Vagina (tissue), 2 donors: Measurements from ENCODE around the gene ADAM15.

Source experiments
- POLR2AphosphoS5 ChIP-seq, 2 donors: sonication (generic); formaldehyde crosslinking; IDR thresholded peaks; one replicate each; pipeline ENCODE4 v1.9.0; 2017; ENCODE audit warnings: antibody characterized with exemption in 2 of 2, mild to moderate bottlenecking in 2 of 2, low read depth in 1 of 2; ENCODE audit not compliant: insufficient read depth in 1 of 2
- TF ChIP-seq, protein P1 (sequence below), 3 experiments: fragments of 450-650 bp in 2 of 3; fragments of 200-600 bp in 1 of 3; sonication (generic) in 1 of 3; IDR thresholded peaks; one replicate each; pipeline ENCODE4 v1.5.1; 2017 to 2019; ENCODE audit warnings: antibody characterized with exemption in 3 of 3, mild to moderate bottlenecking in 2 of 3, moderate library complexity in 2 of 3

DNA sequence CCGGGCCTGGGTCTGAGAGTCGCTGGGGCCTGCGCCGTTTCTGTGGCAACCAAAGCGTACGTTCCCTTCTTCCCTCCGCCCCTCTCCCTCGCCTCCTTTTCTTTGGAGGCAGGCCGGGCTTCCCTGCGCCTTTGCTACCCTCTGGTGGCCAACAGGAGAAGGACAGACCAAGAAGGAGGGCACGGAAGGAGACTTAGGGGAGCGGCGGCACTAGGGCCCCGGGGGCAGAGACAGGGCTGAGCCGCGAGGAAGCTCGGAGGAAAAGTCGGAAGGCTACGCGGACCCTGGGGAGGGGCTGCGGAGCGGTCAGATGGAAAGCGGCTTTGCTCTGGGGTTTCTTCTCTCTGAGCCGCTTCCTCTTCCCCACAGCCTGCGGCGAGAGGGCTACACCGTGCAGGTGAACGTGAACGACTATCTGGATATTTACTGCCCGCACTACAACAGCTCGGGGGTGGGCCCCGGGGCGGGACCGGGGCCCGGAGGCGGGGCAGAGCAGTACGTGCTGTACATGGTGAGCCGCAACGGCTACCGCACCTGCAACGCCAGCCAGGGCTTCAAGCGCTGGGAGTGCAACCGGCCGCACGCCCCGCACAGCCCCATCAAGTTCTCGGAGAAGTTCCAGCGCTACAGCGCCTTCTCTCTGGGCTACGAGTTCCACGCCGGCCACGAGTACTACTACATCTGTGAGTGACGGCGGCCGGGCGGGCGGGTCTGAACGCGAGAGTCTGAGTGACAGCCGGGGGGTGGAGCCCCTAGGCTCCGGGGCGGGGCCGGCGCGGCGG lies 33.8 kb downstream of the ADAM15 start:
- TF ChIP-seq, protein P1, sequence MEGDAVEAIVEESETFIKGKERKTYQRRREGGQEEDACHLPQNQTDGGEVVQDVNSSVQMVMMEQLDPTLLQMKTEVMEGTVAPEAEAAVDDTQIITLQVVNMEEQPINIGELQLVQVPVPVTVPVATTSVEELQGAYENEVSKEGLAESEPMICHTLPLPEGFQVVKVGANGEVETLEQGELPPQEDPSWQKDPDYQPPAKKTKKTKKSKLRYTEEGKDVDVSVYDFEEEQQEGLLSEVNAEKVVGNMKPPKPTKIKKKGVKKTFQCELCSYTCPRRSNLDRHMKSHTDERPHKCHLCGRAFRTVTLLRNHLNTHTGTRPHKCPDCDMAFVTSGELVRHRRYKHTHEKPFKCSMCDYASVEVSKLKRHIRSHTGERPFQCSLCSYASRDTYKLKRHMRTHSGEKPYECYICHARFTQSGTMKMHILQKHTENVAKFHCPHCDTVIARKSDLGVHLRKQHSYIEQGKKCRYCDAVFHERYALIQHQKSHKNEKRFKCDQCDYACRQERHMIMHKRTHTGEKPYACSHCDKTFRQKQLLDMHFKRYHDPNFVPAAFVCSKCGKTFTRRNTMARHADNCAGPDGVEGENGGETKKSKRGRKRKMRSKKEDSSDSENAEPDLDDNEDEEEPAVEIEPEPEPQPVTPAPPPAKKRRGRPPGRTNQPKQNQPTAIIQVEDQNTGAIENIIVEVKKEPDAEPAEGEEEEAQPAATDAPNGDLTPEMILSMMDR (IDR thresholded peaks at IDR 0.05), result peak; percentile 89 to 99 (median 93)
- TF ChIP-seq POLR2AphosphoS5 (IDR thresholded peaks at IDR 0.05; ENCODE audit: insufficient read depth in 1 of 2, low read depth in 1 of 2), result peak; percentile 45 to 87
